Measurements from ENCODE around the gene FMNL3. TPM values are rescaled to one million over a fixed set of nuclear protein-coding genes. Genes with fewer than 3 reads are reported as not detected.

The FMNL3 gene
- total and polyA plus RNA-seq, 7 experiments from 2014 or later = 10.4 to 40.4 (median 37.8) TPM

DNA sequence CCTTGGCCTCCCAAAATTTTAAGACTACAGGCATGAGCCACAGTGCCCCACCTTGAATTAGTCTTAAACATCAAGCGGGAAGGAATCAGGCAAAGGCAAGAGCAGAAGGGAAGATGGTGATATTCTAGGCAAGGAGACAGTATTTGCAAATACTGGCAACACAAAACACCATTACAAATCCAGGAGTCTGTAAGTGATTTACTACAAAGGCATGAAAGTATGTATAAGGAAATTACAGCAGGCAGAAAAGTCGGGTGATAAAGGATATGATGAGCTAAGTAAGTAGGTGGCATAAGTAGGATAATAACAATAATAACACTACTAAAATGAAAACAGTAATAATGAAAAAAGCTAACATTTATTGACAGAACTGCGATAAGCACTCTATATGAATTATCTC, 28.5 kb downstream of the FMNL3 start:
- peaks cover 32 to 83% (median 74%) of the 10 kb centered on the region in 7 donors for H3K4me1 Mint-ChIP-seq
- H3K9me3 Mint-ChIP-seq = no peaks in the 10 kb centered on the region

DNA sequence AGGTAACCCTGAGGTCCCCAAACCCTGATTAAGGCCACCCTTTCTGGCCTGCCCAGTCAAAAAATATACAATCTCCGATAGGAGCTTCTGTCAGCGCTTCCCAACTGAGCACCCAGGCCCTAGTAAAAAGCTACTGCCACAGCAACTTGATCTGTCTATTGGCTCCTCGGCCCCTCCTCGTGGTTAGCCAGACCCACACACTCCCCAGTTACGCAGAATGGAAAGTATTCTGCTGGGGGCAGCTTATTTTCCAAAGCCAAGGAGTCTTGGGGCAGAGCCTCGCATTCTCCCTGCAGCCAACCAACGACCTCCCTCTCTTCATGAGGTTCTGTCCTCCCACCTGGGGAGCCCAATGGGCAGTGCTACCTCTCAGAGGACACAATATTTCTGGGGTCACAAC, 32.1 kb downstream of the FMNL3 start:
- Mint-ChIP-seq H3K4me3 (peak overlapping the region in 5 of 10 donors; percentile 6 to 52 (median 11)), H3K4me1 (peaks cover 52 to 87% (median 84%) of the 10 kb centered on the region in 7 donors), H3K27me3 (no peaks in the 10 kb centered on the region), H3K27ac (peak overlapping the region in 8 of 9 donors; percentile 76 to 99 (median 96)), H3K9me3 (no peaks in the 10 kb centered on the region), H3K36me3 (no peaks in the 10 kb centered on the region)
- Histone ChIP-seq H3K4me3 (ENCODE audit: low read length) (no peak overlapping the region), H3K36me3 (ENCODE audit: control insufficient read depth in 2 of 3, insufficient read depth in 3 of 3, low read length in 3 of 3) (no peaks in the 10 kb centered on the region), H3K27me3 (ENCODE audit: control insufficient read depth in 2 of 2, insufficient read depth in 2 of 2, low read length in 2 of 2) (no peaks in the 10 kb centered on the region), H3K27ac (ENCODE audit: low read depth, low read length) (peak overlapping the region; percentile 85), H3K4me1 (ENCODE audit: control insufficient read depth in 2 of 2, insufficient read depth in 2 of 2, low read length in 2 of 2) (peaks cover 36 to 51% of the 10 kb centered on the region in 2 donors), H3K9me3 (ENCODE audit: control insufficient read depth in 2 of 3, low read length in 3 of 3) (no peaks in the 10 kb centered on the region)
- DNase-seq = no peak
- POLR2A ChIA-PET = interaction anchor here (0.7 to 10.5 kb wide), 9 partner anchors 11 to 218 kb away, joined by 3 to 131 read pairs (median 9); partner anchors contain the start of genes FMNL3 and TMBIM6
- CTCF ChIA-PET = interaction anchor here (0.8 to 4.4 kb wide), 9 partner anchors 7 to 164 kb away, joined by 3 to 48 read pairs (median 4); partner anchors contain the start of gene FMNL3
- no peak for ATAC-seq
- intact Hi-C loops (cut with micrococcal nuclease) = no loop called here

More for the DNA sequence above, 28.5 kb downstream of the FMNL3 start:
- Histone ChIP-seq H3K4me1 (ENCODE audit: control insufficient read depth in 2 of 2, insufficient read depth in 2 of 2, low read length in 2 of 2) (peaks cover 4 to 15% of the 10 kb centered on the region in 2 donors), H3K27me3 (ENCODE audit: control insufficient read depth in 2 of 2, insufficient read depth in 2 of 2, low read length in 2 of 2) (no peaks in the 10 kb centered on the region), H3K36me3 (ENCODE audit: control insufficient read depth in 2 of 3, insufficient read depth in 3 of 3, low read length in 3 of 3) (no peaks in the 10 kb centered on the region), H3K9me3 (ENCODE audit: control insufficient read depth in 2 of 3, low read length in 3 of 3) (no peaks in the 10 kb centered on the region), H3K4me3 (ENCODE audit: low read length) (no peak overlapping the region), H3K27ac (ENCODE audit: low read depth, low read length) (no peak overlapping the region)
- POLR2A ChIA-PET = interaction anchor here (2.7 kb wide), 1 partner anchor 13 kb away, joined by 17 read pairs; no protein-coding TSS in a partner anchor
- CTCF ChIA-PET = interaction anchor here (0.9 to 3.7 kb wide), 2 partner anchors 33 to 842 kb away, joined by 4 to 10 read pairs; no protein-coding TSS in a partner anchor
- Mint-ChIP-seq H3K27me3 (no peaks in the 10 kb centered on the region), H3K27ac (peak overlapping the region in 4 of 9 donors; percentile 30 to 69 (median 54)), H3K36me3 (no peaks in the 10 kb centered on the region), H3K4me3 (no peak overlapping the region)
- DNase-seq (no peak), ATAC-seq (no peak)
- intact Hi-C loops (cut with micrococcal nuclease) = no loop called here

DNA sequence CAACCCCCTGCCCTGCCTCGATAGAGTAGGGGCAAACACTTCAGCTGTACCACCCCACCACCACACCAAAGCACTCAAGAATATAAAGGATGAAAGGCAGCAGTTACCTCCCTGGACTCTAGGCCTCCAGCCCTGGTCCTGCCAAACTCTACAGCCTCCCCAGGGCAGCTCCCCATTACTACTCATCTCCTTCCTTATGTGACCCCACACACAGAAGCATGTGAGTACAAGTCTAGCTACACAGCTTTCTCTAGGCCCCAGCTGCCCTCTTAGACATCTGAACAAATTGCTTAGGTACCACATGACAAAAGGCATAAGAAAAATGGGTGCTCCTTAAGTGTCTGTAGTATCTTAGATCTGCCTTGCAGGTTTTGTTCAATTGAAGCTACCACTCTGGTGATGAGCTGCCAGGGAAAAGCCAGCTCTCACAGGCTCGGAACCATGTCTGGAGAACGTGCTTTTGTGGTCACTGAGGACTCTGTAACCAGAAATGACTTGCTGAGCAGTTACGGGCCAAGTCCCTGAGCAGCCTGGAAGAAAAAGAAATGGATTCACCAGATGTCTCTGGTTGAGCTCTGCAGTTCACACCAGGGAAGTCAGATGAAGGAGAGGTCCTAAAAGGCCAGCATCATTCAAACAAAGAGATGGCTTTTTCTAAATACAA, 32.8 kb downstream of the FMNL3 start:
- Mint-ChIP-seq H3K36me3 (peaks cover 0 to 3% (median 0%) of the 10 kb centered on the region in 5 donors), H3K4me3 (peak overlapping the region; percentile 13 to 85 (median 70)), H3K27me3 (no peaks in the 10 kb centered on the region), H3K9me3 (no peaks in the 10 kb centered on the region), H3K27ac (peak overlapping the region; percentile 71 to 99 (median 96)), H3K4me1 (peaks cover 59 to 92% (median 90%) of the 10 kb centered on the region in 7 donors)
- H3K4me3 ChIP-seq (ENCODE audit: low read length) = no peak overlapping the region
- intact Hi-C loops (cut with micrococcal nuclease) = no loop called here
- peak overlapping the region; percentile 85 for H3K27ac ChIP-seq (ENCODE audit: low read depth, low read length)
- no peaks in the 10 kb centered on the region for H3K36me3 ChIP-seq (ENCODE audit: control insufficient read depth in 2 of 3, insufficient read depth in 3 of 3, low read length in 3 of 3)
- no peak for DNase-seq
- no peak for ATAC-seq
- peaks cover 39 to 57% of the 10 kb centered on the region in 2 donors for H3K4me1 ChIP-seq (ENCODE audit: control insufficient read depth in 2 of 2, insufficient read depth in 2 of 2, low read length in 2 of 2)
- H3K27me3 ChIP-seq (ENCODE audit: control insufficient read depth in 2 of 2, insufficient read depth in 2 of 2, low read length in 2 of 2) = no peaks in the 10 kb centered on the region
- POLR2A ChIA-PET = interaction anchor here (0.8 to 10.5 kb wide), 10 partner anchors 9 to 218 kb away, joined by 3 to 131 read pairs (median 12); partner anchors contain the start of genes FMNL3 and TMBIM6
- H3K9me3 ChIP-seq (ENCODE audit: control insufficient read depth in 2 of 3, low read length in 3 of 3) = no peaks in the 10 kb centered on the region
- CTCF ChIA-PET = interaction anchor here (0.8 to 4.4 kb wide), 9 partner anchors 11 to 88 kb away, joined by 3 to 48 read pairs (median 4); partner anchors contain the start of gene FMNL3

DNA sequence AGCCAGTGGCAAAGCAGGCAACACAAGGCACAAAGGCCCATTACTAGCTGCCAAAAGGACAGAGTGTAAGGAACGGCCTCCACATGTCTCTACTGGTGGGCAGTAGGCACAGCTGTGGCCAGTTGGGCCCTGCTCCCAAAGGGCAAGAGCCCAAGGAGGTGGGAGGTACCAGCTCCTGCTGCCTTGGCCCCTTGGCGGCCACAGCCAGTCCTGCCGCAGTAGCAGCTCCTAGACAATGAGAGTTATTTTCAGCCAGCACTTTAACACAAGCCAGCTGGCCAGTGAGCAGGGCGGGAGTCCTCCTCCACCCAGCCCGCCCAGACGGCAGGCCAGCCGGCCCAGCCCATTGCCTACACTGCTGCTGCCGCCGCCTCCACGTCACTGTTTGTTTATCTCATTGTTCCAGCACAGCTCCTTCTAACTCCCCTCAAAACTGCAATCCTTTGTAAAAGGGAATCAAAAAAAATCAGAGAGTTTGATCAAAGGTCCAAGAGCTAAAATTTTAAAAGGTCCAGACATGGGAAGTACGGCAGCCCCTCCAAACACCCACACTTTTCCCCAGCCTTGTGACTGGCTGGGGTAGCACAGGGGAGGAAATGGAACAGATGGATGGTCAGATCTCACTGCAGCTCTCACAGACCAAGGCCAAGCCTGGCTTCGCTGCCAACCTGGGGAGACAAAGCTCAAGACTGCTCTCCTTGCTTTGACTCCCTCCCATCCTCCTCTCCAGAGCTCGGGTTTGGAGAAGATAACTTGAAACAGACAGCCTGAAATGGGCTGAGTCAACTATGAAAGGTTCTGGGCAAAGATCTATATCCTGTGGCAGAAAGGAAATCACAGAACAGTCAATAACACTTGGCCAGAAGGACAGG, 33.5 kb downstream of the FMNL3 start:
- ChIA-PET CTCF (interaction anchor here (0.6 to 4.4 kb wide), 9 partner anchors 10 to 46 kb away, joined by 3 to 48 read pairs (median 3); partner anchors contain the start of gene FMNL3), POLR2A (interaction anchor here (0.8 to 10.5 kb wide), 10 partner anchors 8 to 68 kb away, joined by 3 to 131 read pairs (median 8); partner anchors contain the start of genes FMNL3 and TMBIM6)
- Histone ChIP-seq H3K9me3 (ENCODE audit: control insufficient read depth in 2 of 3, low read length in 3 of 3) (no peaks in the 10 kb centered on the region), H3K27ac (ENCODE audit: low read depth, low read length) (peak overlapping the region; percentile 85), H3K4me3 (ENCODE audit: low read length) (no peak overlapping the region), H3K4me1 (ENCODE audit: control insufficient read depth in 2 of 2, insufficient read depth in 2 of 2, low read length in 2 of 2) (peaks cover 39 to 64% of the 10 kb centered on the region in 2 donors), H3K27me3 (ENCODE audit: control insufficient read depth in 2 of 2, insufficient read depth in 2 of 2, low read length in 2 of 2) (no peaks in the 10 kb centered on the region), H3K36me3 (ENCODE audit: control insufficient read depth in 2 of 3, insufficient read depth in 3 of 3, low read length in 3 of 3) (no peaks in the 10 kb centered on the region)
- ATAC-seq = no peak
- peak overlapping the region; percentile 71 to 99 (median 96) for H3K27ac Mint-ChIP-seq
- no peaks in the 10 kb centered on the region for H3K9me3 Mint-ChIP-seq
- no peaks in the 10 kb centered on the region for H3K27me3 Mint-ChIP-seq
- peak overlapping the region; percentile 18 to 85 (median 70) for H3K4me3 Mint-ChIP-seq
- peak in 3 of 9 donors; percentile 11 to 26 (median 12) for DNase-seq
- intact Hi-C loops (cut with micrococcal nuclease) = no loop called here
- H3K36me3 Mint-ChIP-seq = peaks cover 0 to 3% (median 0%) of the 10 kb centered on the region in 5 donors
- H3K4me1 Mint-ChIP-seq = peaks cover 60 to 92% (median 92%) of the 10 kb centered on the region in 7 donors

DNA sequence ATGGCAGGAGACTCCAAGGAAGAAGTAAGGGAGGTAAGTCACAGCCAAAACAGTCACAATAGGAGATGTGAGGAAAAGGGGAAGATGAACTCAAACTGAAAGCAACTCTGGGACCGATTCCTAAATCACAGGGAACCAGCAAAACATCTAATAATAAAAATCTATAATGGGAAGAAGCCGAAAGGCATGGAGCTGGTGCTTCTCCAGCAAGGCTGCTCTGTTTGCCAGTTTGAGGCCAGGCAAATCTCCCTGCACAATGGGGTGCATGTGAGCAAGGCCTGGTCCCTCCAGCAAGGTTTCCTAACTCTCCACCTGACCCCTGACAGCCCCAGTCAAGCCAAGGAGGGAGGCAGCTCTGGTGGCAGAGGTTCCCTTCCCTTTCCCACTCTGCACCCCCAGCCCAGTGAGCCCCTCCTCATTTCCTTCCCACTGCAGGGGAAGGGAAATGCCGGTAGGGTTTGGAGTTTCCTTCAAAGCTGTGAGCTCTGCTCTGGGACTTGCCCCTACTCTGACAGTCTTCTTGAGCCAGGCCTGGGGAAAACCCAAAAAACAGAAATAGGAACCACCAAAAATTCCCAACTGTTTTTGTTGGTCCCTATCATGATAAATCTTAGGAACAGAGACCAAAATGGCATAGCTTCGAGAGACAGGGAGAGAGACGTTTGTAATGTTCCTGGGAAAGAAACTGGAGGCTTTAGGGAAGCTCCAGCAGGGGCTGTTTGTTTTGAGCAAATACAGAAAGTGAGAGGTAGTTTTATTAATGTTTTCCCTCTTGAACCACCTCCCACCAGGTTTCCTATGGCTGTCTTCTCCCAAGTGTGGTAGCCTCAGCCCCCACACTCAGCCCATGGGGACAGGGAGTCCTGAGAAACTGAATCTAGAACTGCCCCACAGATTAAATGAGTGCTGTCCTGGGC, 34.6 kb downstream of the FMNL3 start:
- Mint-ChIP-seq H3K36me3 (peaks cover 0 to 9% (median 7%) of the 10 kb centered on the region in 5 donors), H3K27ac (peak overlapping the region; percentile 91 to 99 (median 97)), H3K27me3 (no peaks in the 10 kb centered on the region), H3K4me3 (peak overlapping the region; percentile 30 to 85 (median 74)), H3K4me1 (peaks cover 67 to 100% (median 99%) of the 10 kb centered on the region in 7 donors), H3K9me3 (no peaks in the 10 kb centered on the region)
- Histone ChIP-seq H3K4me1 (ENCODE audit: control insufficient read depth in 2 of 2, insufficient read depth in 2 of 2, low read length in 2 of 2) (peaks cover 39 to 76% of the 10 kb centered on the region in 2 donors), H3K4me3 (ENCODE audit: low read length) (peak overlapping the region; percentile 21), H3K27me3 (ENCODE audit: control insufficient read depth in 2 of 2, insufficient read depth in 2 of 2, low read length in 2 of 2) (no peaks in the 10 kb centered on the region), H3K36me3 (ENCODE audit: control insufficient read depth in 2 of 3, insufficient read depth in 3 of 3, low read length in 3 of 3) (no peaks in the 10 kb centered on the region), H3K9me3 (ENCODE audit: control insufficient read depth in 2 of 3, low read length in 3 of 3) (no peaks in the 10 kb centered on the region), H3K27ac (ENCODE audit: low read depth, low read length) (peak overlapping the region; percentile 85)
- ATAC-seq (no peak), DNase-seq (no peak)
- intact Hi-C loops (cut with micrococcal nuclease) = no loop called here
- POLR2A ChIA-PET = interaction anchor here (0.9 to 10.5 kb wide), 9 partner anchors 11 to 69 kb away, joined by 3 to 131 read pairs (median 8); partner anchors contain the start of genes FMNL3 and TMBIM6
- CTCF ChIA-PET = interaction anchor here (1.0 to 4.4 kb wide), 4 partner anchors 9 to 167 kb away, joined by 3 to 48 read pairs (median 13); partner anchors contain the start of gene FMNL3
